Adipocyte (in vitro differentiated cells): ENCODE results near the gene LDLRAD3.
A peak's percentile ranks its signal among the peaks of the same experiment; 100 is the strongest.
"Not testable (repeated sequence)": the region's sequence is repeated elsewhere in the genome, so short reads cannot be mapped to it uniquely, and the experiment has no call there.

Experiments
- DNase-seq: peaks from one replicate; pipeline ENCODE4 v3.0.0-alpha.2; 2015; ENCODE audit warnings: low read depth
- H3K27me3 ChIP-seq: replicated peaks from 2 replicates; pipeline ENCODE4 v1.7.0; 2013; ENCODE audit warnings: mild to moderate bottlenecking, low read length, moderate library complexity; ENCODE audit not compliant: control insufficient read depth, insufficient read depth
- H3K36me3 ChIP-seq: 2 replicates; pipeline ENCODE4 v1.7.0; 2013; ENCODE audit warnings: low read length, mild to moderate bottlenecking, moderate library complexity; ENCODE audit not compliant: control insufficient read depth, insufficient read depth, severe bottlenecking
- H3K4me1 ChIP-seq: 2 replicates; pipeline ENCODE4 v1.7.0; 2013; ENCODE audit warnings: mild to moderate bottlenecking, low read length, moderate library complexity; ENCODE audit not compliant: control insufficient read depth, insufficient read depth
- H3K4me3 ChIP-seq: 2 replicates; pipeline ENCODE4 v1.7.0; 2013; ENCODE audit warnings: mild to moderate bottlenecking, low read length, moderate library complexity
- H3K9ac ChIP-seq: 2 replicates; pipeline ENCODE4 v1.7.0; 2013; ENCODE audit warnings: mild to moderate bottlenecking, low read length, moderate library complexity
- H3K9me3 ChIP-seq: 2 replicates; pipeline ENCODE4 v1.7.0; 2013; ENCODE audit warnings: mild to moderate bottlenecking, low read length, moderate library complexity; ENCODE audit not compliant: control insufficient read depth

LDLRAD3 gene

GRCh38 chr11:36035999-36036398 lies 92.1 kb downstream of the LDLRAD3 start:
- Histone ChIP-seq H3K27me3 (no peaks in the 10 kb centered on the region), H3K9me3 (no peaks in the 10 kb centered on the region), H3K4me3 (no peak overlapping the region), H3K36me3 (no peaks in the 10 kb centered on the region), H3K9ac (no peak overlapping the region), H3K4me1 (peaks cover 21% of the 10 kb centered on the region)
- DNase-seq: no peak

- Histone ChIP-seq H3K27me3 (no peaks in the 10 kb centered on the region), H3K9ac (no peak overlapping the region), H3K4me3 (no peak overlapping the region), H3K36me3 (no peaks in the 10 kb centered on the region), H3K4me1 (peaks cover 10% of the 10 kb centered on the region), H3K9me3 (no peaks in the 10 kb centered on the region)
- peak; percentile 46 for DNase-seq
Observed at GRCh38 chr11:36037031-36037430, 93.2 kb downstream of the LDLRAD3 start.

- H3K36me3 ChIP-seq: peaks cover 3% of the 10 kb centered on the region
- H3K9ac ChIP-seq: no peak overlapping the region
- no peak for DNase-seq
- peaks cover 10% of the 10 kb centered on the region for H3K4me1 ChIP-seq
- no peaks in the 10 kb centered on the region for H3K9me3 ChIP-seq
- H3K4me3 ChIP-seq: no peak overlapping the region
- H3K27me3 ChIP-seq: no peaks in the 10 kb centered on the region
Observed at GRCh38 chr11:36038541-36038940, 94.7 kb downstream of the LDLRAD3 start.

GRCh38 chr11:36039471-36039870 lies 95.6 kb downstream of the LDLRAD3 start:
- H3K4me3 ChIP-seq: no peak overlapping the region
- no peak overlapping the region for H3K9ac ChIP-seq
- peaks cover 9% of the 10 kb centered on the region for H3K4me1 ChIP-seq
- no peaks in the 10 kb centered on the region for H3K9me3 ChIP-seq
- H3K27me3 ChIP-seq: no peaks in the 10 kb centered on the region
- DNase-seq: no peak
- peaks cover 6% of the 10 kb centered on the region for H3K36me3 ChIP-seq

GRCh38 chr11:36041988-36042611 lies 98.2 kb downstream of the LDLRAD3 start:
- H3K27me3 ChIP-seq: no peaks in the 10 kb centered on the region
- no peaks in the 10 kb centered on the region for H3K9me3 ChIP-seq
- DNase-seq: peak; percentile 41
- no peak overlapping the region for H3K9ac ChIP-seq
- peaks cover 6% of the 10 kb centered on the region for H3K36me3 ChIP-seq
- H3K4me3 ChIP-seq: no peak overlapping the region
- H3K4me1 ChIP-seq: no peaks in the 10 kb centered on the region

- Histone ChIP-seq H3K4me1 (no peaks in the 10 kb centered on the region), H3K4me3 (no peak overlapping the region), H3K36me3 (peaks cover 13% of the 10 kb centered on the region), H3K9ac (no peak overlapping the region), H3K27me3 (no peaks in the 10 kb centered on the region), H3K9me3 (no peaks in the 10 kb centered on the region)
- no peak for DNase-seq
Observed at GRCh38 chr11:36044636-36045035, 100.8 kb downstream of the LDLRAD3 start.

- not testable (repeated sequence) for H3K9ac ChIP-seq, H3K9me3 ChIP-seq, H3K4me3 ChIP-seq, H3K4me1 ChIP-seq, H3K27me3 ChIP-seq, DNase-seq
- peaks cover 13% of the 10 kb centered on the region for H3K36me3 ChIP-seq
Observed at GRCh38 chr11:36045945-36046344, 102.1 kb downstream of the LDLRAD3 start.

GRCh38 chr11:36046932-36047331 lies 103.1 kb downstream of the LDLRAD3 start:
- H3K36me3 ChIP-seq: peaks cover 13% of the 10 kb centered on the region
- DNase-seq: no peak
- no peaks in the 10 kb centered on the region for H3K9me3 ChIP-seq

GRCh38 chr11:36047344-36047743 lies 103.5 kb downstream of the LDLRAD3 start:
- no peaks in the 10 kb centered on the region for H3K27me3 ChIP-seq
- no peak for DNase-seq
- H3K36me3 ChIP-seq: peaks cover 13% of the 10 kb centered on the region
- no peak overlapping the region for H3K4me3 ChIP-seq
- H3K9me3 ChIP-seq: no peaks in the 10 kb centered on the region
- no peaks in the 10 kb centered on the region for H3K4me1 ChIP-seq
- H3K9ac ChIP-seq: no peak overlapping the region

More at GRCh38 chr11:36046932-36047331, 103.1 kb downstream of the LDLRAD3 start:
- no peak overlapping the region for H3K4me3 ChIP-seq
- no peaks in the 10 kb centered on the region for H3K4me1 ChIP-seq
- H3K27me3 ChIP-seq: no peaks in the 10 kb centered on the region
- H3K9ac ChIP-seq: no peak overlapping the region

GRCh38 chr11:36048496-36049247 lies 104.8 kb downstream of the LDLRAD3 start:
- DNase-seq: no peak
- Histone ChIP-seq H3K9ac (no peak overlapping the region), H3K9me3 (no peaks in the 10 kb centered on the region), H3K36me3 (peaks cover 10% of the 10 kb centered on the region), H3K4me1 (no peaks in the 10 kb centered on the region), H3K27me3 (no peaks in the 10 kb centered on the region), H3K4me3 (no peak overlapping the region)

GRCh38 chr11:36051235-36052144 lies 107.6 kb downstream of the LDLRAD3 start:
- no peak overlapping the region for H3K9ac ChIP-seq
- H3K9me3 ChIP-seq: no peaks in the 10 kb centered on the region
- peaks cover under 1% of the 10 kb centered on the region for H3K4me1 ChIP-seq
- H3K27me3 ChIP-seq: no peaks in the 10 kb centered on the region
- no peak for DNase-seq
- no peak overlapping the region for H3K4me3 ChIP-seq
- H3K36me3 ChIP-seq: peaks cover 6% of the 10 kb centered on the region
